Suppressor macrophage treated with lipopolysaccharide for 4 hours (primary cell): ENCODE measurements around the gene HAPSTR1.
"Not testable (repeated sequence)": the region's sequence is repeated elsewhere in the genome, so short reads cannot be mapped to it uniquely, and the experiment has no call there.

Source experiments
- DNase-seq: peaks from one replicate; pipeline ENCODE4 v3.0.0-alpha.2; 2020

Gene HAPSTR1, protein sequence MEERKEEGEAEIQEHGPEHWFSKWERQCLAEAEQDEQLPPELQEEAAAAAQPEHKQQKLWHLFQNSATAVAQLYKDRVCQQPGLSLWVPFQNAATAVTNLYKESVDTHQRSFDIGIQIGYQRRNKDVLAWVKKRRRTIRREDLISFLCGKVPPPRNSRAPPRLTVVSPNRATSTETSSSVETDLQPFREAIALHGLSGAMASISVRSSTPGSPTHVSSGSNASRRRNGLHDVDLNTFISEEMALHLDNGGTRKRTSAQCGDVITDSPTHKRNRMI

DNA sequence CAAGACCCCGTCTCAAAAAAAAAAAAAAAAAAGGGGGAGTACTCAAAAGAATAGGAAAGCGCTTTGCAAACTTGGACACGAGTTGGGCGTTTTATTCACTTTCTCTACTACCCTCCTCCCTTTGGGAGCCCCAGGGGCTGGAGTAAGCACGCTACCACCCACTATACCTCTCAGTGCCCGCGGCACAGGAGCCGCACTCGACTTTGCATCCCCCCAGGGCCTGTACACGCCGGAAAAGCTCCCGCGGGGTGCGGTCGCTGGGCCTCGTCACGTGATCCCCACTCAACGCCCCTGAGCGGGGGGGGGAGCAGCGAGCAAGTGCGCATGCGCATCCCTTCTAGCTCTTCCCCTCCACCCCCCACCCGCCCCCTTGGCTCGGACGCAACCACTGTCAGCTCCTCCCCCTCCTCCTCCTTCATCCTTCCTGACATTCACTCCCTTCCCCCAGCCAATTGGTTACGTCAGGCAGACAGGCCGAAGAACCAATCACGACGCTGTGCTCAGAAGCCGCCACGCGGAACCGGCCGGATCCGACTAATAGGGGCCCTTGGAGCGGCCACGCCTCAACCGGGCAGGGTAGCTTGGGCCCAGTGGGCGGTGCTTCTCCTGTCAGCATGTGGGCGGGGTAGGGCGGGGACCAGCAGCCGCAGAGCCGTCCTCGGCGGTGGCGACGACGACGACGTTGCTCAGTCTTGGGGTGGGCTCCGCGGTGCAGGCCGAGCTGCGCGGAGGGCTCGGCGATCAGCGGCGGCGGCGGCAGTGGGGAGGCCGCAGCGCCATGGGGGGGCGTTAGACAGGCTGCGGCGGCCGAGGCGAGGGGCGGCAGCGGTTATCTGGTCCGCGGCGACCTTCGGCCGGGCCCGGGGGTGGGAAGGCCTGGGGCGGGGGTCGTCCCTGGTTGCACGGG, at the start of gene HAPSTR1:
Gene HAPSTR1, plus strand, starts transcription at position 685 of the 907 bp plus-strand sequence. CDS start 401 bp downstream, outside the sequence.
- peak; percentile 100 for DNase-seq

DNA sequence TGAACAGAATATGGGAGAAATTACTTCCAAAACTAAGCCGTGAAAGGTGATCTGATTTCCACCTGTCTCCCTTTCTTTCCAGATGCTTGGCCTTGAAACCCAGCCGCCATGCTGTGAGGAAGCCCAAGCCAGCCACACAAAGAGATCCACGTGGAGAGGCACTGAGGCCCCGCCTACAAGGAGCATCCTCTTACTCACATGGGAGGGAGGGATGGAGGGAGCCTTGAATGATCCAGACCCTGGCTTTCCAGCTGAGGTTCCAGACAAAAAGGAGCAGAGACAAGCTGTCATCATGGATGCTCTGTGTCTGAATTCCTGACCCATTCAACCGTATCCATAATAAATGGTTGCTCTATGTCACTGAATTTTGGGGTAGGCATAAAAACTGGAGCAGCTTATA, 48.9 kb upstream of the HAPSTR1 start:
- DNase-seq = no peak

DNA sequence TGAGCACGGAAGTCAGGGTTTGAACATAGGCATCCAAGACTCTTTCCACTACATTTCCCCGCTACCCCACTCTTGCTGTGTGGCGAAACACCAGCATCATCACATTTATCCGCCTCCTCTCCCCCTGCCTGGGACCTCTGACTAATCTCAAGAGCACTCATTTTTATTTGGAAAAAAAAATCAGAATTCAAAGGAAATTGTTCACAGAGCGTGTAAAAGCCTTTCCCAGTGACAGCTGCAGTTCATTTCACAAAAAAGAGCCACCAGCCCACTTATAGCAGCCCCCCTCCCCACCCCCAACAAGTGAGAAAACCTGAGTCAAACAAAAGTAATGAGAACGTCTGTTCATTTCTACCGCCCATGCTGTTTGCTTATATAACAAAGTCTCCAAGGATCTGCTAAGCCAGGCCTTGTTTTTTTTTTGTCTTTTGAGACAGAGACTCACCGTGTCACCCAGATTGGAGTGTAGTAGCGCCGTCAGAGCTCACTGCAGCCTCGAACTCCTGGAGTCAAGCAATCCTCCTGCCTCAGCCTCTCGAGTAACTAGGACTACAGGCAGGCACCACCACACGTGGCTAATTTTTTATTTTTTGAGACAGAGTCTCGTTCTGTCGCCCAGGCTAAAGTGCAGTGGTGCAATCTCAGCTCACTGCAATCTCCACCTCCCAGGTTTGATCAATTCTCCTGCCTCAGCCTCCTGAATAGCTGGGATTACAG, 48.3 kb upstream of the HAPSTR1 start:
- no peak for DNase-seq

DNA sequence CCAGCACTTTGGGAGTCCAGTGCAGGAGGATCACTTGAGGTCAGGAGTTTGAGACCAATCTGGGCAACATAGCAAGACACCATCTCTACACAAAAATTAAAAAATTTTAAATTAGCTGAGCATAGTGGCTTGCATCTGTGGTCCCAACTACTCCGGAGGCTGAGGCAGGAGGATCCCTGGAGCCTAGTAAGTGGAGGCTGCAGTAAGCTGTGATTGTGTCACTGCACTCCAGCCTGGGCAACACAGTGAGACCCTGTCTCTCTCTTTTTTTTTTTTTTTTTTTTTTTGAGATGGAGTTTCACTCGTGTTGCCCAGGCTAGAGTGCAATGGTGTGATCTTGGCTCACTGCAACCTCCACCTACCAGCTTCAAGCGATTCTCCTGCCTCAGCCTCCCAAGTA, 45.9 kb upstream of the HAPSTR1 start:
- not testable (repeated sequence) for DNase-seq

DNA sequence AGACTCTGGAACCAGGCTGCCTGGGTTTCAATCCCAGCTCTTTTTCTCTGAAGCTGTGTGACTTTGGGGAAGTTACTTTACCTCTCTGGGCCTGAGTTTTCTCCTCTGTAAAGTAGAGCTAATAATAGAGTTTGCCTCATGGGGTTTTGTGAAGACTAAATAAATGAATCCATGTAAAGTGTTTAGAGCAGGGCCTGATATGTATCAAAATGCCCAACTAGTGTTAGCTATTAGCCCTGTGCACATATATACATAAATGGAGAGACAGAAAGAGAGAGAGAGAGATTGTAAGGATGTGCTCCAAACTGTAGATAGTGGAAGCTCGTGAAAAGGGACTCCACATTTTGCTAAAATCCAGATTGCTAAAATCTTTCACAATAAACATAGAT, 44.8 kb upstream of the HAPSTR1 start:
- no peak for DNase-seq

DNA sequence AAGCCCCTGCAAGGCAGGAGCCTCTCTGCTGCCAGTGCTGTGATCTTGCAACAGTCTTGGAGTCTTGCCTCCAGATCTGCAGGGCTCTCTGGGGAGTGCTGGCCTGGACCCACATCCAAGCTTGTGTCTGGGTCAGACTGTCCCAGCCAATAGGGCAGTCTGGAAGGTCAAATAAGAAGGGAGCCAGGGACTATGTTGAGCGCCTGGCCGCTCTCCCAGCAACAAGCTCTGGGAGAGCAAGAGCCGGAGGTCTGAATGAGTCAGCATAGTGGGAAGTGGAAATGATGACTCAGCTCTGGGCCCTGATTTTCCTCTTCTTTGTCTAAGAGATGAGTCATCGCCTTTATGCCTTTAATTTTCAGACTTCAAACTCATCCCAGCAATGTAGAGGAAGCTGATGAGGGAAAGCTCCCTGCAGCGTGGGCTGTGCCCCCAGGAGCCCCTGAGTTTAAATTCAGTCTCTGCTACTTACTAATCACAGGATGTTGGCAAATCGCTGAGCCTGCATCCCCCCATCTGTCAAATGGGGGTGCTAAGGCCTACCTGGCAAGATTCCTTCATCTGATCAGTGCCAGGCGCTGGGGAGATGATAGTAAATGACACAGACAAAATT, 43.6 kb upstream of the HAPSTR1 start:
- peak; percentile 96 for DNase-seq

DNA sequence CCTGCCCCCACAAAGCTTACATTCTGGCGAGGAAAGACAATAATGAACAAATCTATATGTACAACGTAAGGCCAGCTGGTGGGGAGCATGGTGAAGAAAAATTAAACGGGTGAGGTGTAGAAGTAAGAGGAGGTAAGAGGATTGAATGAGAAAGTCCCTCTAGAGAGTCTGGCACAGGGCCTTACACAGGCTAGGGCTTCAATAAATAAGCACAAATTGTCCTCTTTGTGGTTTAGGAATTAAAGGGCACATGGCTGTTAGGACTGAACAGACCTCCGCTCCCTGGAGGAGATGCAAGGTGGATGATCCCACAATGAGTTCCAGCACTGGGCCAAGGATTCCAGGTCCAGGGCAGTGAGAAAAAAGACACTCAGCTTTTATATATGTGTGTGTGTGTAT, 43.1 kb upstream of the HAPSTR1 start:
- DNase-seq = no peak

DNA sequence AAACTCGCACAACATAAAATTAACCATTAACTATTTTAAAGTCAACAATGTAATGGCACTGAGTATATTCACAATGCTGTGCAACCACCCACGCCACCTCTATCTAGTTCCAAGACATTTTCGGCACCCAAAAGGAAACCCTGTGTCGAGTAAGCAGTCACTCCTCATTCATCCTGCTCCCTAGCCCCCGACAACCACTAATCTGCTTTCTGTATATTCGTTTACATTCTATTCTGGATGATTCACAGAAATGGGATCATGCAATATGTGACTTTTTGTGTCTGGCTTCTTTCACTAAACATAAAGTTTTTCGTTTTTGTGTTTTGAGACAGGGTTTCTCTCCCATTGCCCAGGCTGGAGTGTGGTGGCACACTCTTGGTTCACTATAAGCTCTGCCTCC, 42.2 kb upstream of the HAPSTR1 start:
- DNase-seq = no peak

DNA sequence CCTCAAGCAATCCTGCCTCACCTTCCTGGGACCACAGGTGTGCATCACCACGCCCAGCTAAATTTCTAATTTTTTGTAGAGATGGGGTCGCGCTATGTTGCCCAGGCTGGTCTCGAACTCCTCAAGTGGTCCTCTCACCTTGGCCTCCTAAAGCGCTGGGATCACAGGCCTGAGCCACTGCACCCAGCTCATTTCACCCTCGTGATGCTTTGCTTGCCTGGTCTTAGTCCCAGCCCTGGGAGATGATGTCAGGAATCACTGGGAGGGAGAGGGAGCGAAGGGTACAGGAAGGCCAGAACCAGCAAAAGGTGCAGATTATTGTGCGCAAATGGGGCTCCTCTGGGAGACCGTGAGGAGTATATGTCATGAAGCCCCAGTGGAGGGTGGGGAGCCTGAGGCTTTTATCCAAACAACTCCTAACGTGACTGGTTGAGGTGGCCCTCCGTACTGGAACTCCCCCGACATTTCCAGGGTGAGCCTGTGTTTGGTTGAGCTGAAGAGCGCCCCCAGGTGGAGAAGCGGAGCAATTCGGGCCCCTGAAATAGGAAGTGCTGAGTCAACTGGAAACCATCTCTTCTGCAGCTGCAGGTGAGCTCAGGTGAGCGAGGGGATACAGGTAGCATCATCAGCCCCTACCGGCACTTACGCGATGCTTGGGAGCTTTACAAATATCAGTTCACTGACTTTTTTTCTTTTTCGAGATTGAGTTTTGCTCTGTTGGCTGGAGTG, 41.2 kb upstream of the HAPSTR1 start:
- peak; percentile 15 for DNase-seq

DNA sequence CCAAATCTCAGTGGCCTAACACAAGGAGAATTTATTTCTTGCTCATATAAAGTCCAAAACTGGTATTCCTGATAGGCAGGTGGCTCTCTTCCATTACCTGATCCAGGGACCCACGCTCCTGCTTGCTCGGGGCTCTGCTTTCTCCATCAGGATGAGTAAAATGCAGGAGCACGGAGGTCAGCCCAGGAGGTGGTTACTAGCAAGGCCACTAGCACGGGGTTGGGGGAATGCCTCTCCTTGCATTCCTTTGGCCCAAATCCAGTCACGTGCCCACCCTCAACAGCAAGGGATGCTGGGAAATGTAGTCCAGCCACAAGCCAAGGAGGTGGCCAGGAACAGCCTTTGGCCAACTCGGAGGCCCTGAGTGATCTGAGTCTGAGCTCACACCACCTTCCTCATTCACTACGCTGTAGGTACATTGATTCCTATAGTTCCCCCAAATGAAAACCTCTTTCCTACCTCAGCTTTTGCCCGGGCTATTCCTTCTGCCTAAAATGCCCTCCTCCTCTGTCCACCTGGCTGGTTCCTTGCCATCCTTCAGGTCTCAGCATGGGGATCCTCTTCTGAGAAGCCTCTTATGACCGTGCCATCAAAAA, 38.3 kb upstream of the HAPSTR1 start:
- peak; percentile 52 for DNase-seq

DNA sequence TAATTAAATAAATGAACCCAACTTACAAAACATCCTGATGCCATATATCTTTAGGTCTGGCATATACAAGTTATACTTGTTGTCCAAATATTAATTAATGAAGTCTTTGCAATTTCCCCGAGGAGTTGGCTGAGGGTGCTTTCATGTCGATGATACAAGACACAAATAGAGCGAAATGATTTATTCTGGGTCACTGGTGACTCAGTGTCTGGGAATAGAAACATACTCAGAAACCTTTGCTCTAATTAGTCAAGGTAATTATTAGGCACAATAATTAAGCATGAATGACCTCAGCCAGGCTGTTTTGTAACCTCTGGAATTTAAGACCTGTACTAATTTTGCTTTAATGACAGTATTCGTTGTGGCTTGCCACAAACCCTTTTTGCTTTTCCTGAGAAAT, 37.0 kb upstream of the HAPSTR1 start:
- DNase-seq = no peak

DNA sequence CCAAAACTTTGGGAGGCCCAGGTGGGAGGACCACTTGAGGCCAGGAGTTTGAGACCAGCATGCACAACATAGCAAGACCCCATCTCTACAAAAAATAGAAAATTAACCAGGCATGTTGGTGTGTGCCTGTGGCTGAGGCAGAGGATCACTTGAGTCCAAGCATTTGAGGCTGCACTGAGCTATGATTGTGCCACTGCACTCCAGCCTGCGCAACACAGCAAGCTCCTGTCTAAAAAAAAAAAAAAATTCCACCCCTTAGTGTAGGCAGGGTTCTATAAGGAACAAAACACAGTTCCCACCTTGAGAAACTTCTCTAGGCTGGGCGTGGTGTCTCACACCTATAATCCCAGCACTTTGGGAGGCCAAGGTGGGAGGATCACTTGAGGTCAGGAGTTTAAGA, 36.3 kb upstream of the HAPSTR1 start:
- no peak for DNase-seq

DNA sequence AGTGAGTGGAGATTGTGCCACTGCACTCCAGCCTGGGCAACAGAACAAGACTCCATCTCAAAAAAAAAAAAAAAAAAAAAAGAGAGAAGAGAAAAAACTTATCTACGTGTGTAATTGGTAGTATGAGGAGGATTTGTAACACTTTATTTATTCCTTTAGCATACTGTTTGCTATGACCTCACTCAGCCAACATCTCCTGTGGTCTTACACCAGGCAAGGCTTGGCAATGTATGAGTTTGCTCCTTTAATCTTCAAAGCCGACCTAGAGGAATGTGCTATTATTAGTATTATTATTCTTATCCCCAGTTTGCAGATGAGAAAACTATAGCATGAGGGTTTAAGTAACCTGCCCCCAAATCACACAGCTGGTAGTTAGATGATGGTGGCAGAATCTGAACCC, 35.8 kb upstream of the HAPSTR1 start:
- no peak for DNase-seq

DNA sequence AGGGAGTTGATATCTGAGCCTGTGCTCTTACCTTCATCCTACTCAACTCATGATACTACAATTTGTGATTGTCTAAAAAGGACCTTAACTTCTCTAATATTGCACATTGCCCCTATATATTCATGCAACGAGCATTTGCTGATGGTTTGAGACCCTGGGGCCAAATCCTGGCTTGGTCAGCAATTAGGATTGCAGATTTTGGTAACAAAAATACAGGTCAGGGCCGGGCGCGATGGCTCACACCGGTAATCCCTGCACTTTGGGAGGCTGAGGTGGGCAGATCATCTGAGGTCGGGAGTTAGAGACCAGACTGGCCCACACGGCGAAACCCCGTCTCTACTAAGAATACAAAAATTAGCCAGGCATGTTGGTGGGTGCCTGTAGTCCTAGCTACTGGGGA, 35.4 kb upstream of the HAPSTR1 start:
- DNase-seq = no peak

DNA sequence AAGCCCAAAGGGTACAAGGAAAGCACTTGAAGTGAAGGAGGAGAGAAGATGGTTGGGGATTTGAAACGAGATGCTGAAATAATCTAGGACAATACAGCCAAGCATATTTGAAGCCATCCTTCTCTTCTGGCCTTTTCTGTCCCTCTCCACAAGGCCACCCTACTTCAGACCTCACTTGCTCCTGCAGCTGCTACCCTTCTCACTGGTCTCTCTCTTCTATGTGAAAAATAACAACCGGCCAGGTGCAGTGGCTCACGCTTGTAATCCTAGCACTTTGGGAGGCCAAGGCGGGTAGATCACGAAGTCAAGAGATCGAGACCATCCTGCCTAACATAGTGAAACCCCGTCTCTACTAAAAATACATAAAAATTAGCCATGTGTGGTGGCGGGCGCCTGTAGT, 33.2 kb upstream of the HAPSTR1 start:
- DNase-seq = no peak

DNA sequence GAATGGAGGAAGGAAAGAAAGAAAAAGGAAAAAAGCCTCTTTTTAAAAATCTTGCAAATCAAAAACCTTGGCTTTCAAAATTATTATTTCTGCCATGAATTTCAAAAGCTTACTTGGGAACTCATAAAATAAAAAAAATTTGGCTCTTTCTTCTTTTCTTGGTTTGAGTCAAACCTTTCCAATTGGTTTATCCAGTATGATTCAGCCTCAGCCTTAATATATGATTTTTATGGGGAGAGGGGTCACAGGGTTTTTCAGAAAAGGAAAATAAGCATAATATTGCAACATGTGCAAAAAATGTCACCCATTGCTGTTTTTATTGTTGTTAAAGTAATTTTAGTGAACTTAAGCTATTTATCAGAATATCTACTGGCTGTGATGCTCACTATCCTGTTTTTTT, 31.2 kb upstream of the HAPSTR1 start:
- DNase-seq = no peak

DNA sequence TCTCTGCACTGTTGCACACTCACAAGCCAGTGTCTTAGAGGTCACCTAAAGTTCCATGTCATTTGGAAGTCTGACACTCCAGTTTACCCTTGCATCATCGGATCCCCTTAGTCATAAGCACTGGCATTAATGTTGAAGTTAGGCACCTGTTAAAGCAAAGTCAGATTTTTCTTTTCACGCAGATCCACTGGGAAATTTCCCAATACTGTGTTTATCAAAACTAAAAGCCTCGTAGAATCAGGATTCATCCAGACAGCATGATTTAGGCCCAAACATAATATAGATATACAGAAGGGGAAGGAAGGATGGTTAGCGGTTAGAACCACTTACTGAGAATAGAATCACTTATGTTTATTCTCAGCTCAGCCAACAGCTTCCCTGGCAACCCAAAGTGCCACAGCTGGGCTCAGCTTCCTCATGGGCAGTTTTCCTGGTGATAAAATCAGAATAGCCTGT, 30.1 kb upstream of the HAPSTR1 start:
- peak; percentile 59 for DNase-seq

DNA sequence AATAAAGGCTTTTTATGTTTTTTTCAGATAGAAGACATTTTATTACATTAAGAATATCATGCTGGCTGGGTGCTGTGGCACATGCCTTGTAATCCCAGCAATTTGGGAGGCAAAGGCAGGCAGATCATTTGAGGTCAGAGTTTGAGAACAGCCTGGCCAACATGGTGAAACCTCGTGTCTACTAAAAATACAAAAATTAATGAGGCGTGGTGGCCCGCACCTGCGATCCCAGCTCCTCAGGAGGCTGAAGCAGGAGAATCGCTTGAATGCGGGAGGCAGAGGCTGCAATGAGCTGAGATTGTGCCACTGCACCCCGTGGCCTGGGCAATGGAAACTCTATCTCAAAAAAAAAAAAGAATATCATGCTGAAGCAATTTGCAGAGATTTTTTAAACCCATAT, 29.1 kb upstream of the HAPSTR1 start:
- DNase-seq = no peak

DNA sequence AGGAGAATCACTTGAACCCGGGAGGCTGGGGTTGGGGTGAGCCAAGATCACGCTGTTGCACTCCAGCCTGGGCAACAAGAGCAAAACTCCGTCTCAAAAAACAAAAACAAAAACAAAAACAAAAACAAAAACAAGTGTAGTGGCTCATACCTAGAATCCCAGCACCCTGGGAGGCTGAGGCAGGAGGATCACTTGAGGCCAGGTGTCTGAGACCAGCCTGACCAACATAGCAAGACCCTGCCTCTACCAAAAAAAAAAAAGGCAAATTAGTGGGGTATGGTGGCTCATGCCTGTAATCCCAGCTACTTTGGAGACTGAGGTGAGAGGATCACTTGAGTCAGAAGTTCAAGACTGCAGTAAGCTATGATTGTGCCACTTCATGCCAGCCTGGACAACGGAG, 26.4 kb upstream of the HAPSTR1 start:
- DNase-seq = no peak

DNA sequence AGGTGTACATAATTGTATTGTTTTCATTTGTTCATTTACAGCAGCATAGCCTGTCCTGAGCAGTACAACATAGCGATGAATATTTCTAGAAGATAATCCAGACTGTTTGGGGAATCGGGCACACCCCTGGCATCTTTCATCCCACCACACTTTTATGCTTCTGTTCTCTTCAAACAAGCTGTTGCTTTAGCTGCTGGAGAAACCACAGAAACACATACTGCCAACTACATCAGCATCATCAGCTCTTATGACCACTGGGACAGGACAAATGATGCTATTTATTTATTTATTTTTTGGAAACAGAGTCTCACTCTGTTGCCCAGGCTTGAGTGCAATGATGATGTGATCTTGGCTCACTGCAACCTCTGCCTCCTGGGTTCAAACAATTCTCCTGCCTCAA, 22.6 kb upstream of the HAPSTR1 start:
- DNase-seq = no peak

DNA sequence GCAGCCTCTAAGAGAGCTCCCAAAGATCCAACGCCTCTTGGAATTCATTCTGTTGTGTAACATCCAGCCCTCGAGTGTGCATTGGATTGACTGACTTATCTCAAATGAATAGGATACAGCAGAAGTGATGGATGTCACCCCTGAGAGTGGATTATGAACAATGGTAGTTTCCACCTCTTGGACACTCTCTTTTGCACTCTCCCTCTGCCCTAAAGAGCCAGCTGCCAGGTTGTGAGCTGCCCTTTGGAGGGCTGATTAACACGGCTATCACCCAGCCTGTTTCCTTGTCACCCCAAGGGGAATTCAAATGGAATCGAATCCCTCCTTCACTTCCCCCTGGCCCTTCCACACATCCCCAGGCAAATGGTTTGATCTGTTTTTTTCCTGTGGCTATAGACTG, 21.2 kb upstream of the HAPSTR1 start:
- no peak for DNase-seq

DNA sequence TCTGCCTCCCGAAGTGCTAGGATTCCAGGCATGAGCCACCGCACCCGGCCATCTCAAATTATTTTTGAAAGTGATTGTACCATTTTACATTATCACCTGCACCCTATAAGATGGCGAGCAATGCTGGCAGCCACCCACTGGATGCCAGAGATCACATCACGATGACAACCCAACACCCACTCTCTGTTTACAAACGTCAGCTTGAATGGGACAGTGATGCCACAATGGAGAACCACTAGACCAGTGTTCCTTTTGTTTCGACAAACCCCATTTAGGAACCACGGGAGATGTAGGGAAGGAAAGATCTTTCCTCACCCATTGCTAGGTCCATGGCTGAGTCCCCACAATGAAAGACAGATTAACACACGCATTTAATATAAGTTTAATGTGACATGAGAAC, 20.1 kb upstream of the HAPSTR1 start:
- no peak for DNase-seq
